Gastrocnemius medialis (tissue), 4 donors: ENCODE measurements around the gene ACTR8.

Experiments used
- CTCF ChIP-seq, 5 experiments: fragments of 450-650 bp in 3 of 5; fragments of 200-600 bp in 2 of 5; sonication (generic) in 2 of 5; IDR thresholded peaks in 4 of 5; conservative IDR thresholded peaks in 1 of 5; 1 replicate in 4 of 5; 2 replicates in 1 of 5; pipeline ENCODE4 v1.5.1; 2016 to 2019; ENCODE audit warnings: antibody characterized with exemption in 5 of 5, mild to moderate bottlenecking in 3 of 5, moderate library complexity in 3 of 5
- POLR2A ChIP-seq, 2 donors: fragments of 450-650 bp; IDR thresholded peaks; one replicate each; pipeline ENCODE4 v1.6.1; 2017; ENCODE audit warnings: antibody characterized with exemption in 2 of 2, mild to moderate bottlenecking in 2 of 2, moderate library complexity in 2 of 2

GRCh38 chr3:53883008-53883407 is 1.1 kb upstream of the ACTR8 start:
- TF ChIP-seq CTCF (IDR thresholded peaks at IDR 0.05 in 4 of 5, conservative IDR thresholded peaks at IDR 0.05 in 1 of 5) (no peak), POLR2A (IDR thresholded peaks at IDR 0.05) (no peak)
